ENCODE results near the gene CD8B. TPM values are rescaled to one million over a fixed set of nuclear protein-coding genes. Genes with fewer than 3 reads are reported as not detected.

Gene CD8B
- total RNA-seq, 2 donors from 2014 or later, result 71.2 to 79.3 TPM

GRCh38 chr2:86769838-86770237, 91.8 kb downstream of the CD8B start:
- no peak for ATAC-seq (replicated peaks in 1 of 2)
- no peaks in the 10 kb centered on the region for H3K27me3 Mint-ChIP-seq (ENCODE audit: low read depth)
- no peaks in the 10 kb centered on the region for H3K9me3 Mint-ChIP-seq
- H3K36me3 Mint-ChIP-seq (ENCODE audit: insufficient read depth in 2 of 2), result peaks cover 4 to 48% of the 10 kb centered on the region in 2 donors
- no peak overlapping the region for H3K27ac Mint-ChIP-seq
- DNase-seq, result no peak
- no peak overlapping the region for H3K4me3 Mint-ChIP-seq
- H3K4me1 Mint-ChIP-seq (ENCODE audit: low read depth), result peaks cover 3% of the 10 kb centered on the region

GRCh38 chr2:86768189-86768949, 93.3 kb downstream of the CD8B start:
- no peak overlapping the region for H3K4me3 Mint-ChIP-seq
- peaks cover 2 to 46% of the 10 kb centered on the region in 2 donors for H3K36me3 Mint-ChIP-seq (ENCODE audit: insufficient read depth in 2 of 2)
- no peaks in the 10 kb centered on the region for H3K9me3 Mint-ChIP-seq
- H3K4me1 Mint-ChIP-seq (ENCODE audit: low read depth), result peaks cover 9% of the 10 kb centered on the region
- no peaks in the 10 kb centered on the region for H3K27me3 Mint-ChIP-seq (ENCODE audit: low read depth)
- H3K27ac Mint-ChIP-seq, result no peak overlapping the region
- ATAC-seq (replicated peaks in 1 of 2) (no peak), DNase-seq (no peak)

Other genes starting within 250 kb of the CD8B start
- 10 to 100 TPM; 17.4 to 24.8 TPM for gene RNF103, start 238.0 kb downstream of the CD8B start, total RNA-seq
- gene RMND5A, start 141.6 kb downstream of the CD8B start, total RNA-seq, result 10 to 100 TPM; 50.6 to 51.3 TPM
- gene CD8A, start 71.0 kb downstream of the CD8B start, total RNA-seq, result 100 to 1,000 TPM; 180 to 222 TPM
- 1 to 10 TPM; 1.9 to 3.0 TPM for gene RGPD1, start 80.2 kb upstream of the CD8B start, total RNA-seq
- gene PLGLB1, start 160.0 kb upstream of the CD8B start, total RNA-seq, result 1 to 10 TPM; 4.4 to 5.7 TPM

Measured in activated T-cell treated with anti-CD3 and anti-CD28 coated beads, Interleukin-2, amount 50 U/mL, for 72 hours (primary cell).